Measurements from ENCODE around the gene RASSF10. TPM values are rescaled to one million over a fixed set of nuclear protein-coding genes. Genes with fewer than 3 reads are reported as not detected.

RASSF10 gene
- total and polyA plus RNA-seq, 4 experiments from 2014 or later = not detected

GRCh38 chr11:13045734-13046133 lies 36.6 kb downstream of the RASSF10 start:
- ChIA-PET POLR2A (ENCODE audit: partially characterized antibody) (no interaction called here), CTCF (ENCODE audit: partially characterized antibody) (no interaction called here)
- Mint-ChIP-seq H3K4me3 (no peak overlapping the region), H3K27ac (no peak overlapping the region), H3K9me3 (peaks cover 0 to 2% (median 0%) of the 10 kb centered on the region in 8 donors), H3K4me1 (no peaks in the 10 kb centered on the region), H3K27me3 (peaks cover 5 to 15% of the 10 kb centered on the region in 2 donors), H3K36me3 (no peaks in the 10 kb centered on the region)
- no peaks in the 10 kb centered on the region for H3K27me3 ChIP-seq (ENCODE audit: insufficient read depth, low read length)
- no peak overlapping the region for H3K27ac ChIP-seq (ENCODE audit: low read depth, low read length)
- H3K36me3 ChIP-seq (ENCODE audit: insufficient read depth, low read length) = no peaks in the 10 kb centered on the region
- H3K9me3 ChIP-seq (ENCODE audit: control insufficient read depth in 1 of 2, low read length in 2 of 2) = no peaks in the 10 kb centered on the region
- H3K4me1 ChIP-seq (ENCODE audit: insufficient read depth, low read length) = no peaks in the 10 kb centered on the region
- intact Hi-C loops (cut with micrococcal nuclease) = no loop called here
- H3K4me3 ChIP-seq (ENCODE audit: low read length in 2 of 2) = no peak overlapping the region
- DNase-seq = no peak

GRCh38 chr11:13046637-13047570 lies 37.8 kb downstream of the RASSF10 start:
- intact Hi-C loops (cut with micrococcal nuclease) = no loop called here
- Histone ChIP-seq H3K9me3 (ENCODE audit: control insufficient read depth in 1 of 2, low read length in 2 of 2) (no peaks in the 10 kb centered on the region), H3K4me1 (ENCODE audit: insufficient read depth, low read length) (no peaks in the 10 kb centered on the region), H3K4me3 (ENCODE audit: low read length in 2 of 2) (no peak overlapping the region), H3K27me3 (ENCODE audit: insufficient read depth, low read length) (no peaks in the 10 kb centered on the region), H3K27ac (ENCODE audit: low read depth, low read length) (no peak overlapping the region), H3K36me3 (ENCODE audit: insufficient read depth, low read length) (no peaks in the 10 kb centered on the region)
- DNase-seq = no peak
- Mint-ChIP-seq H3K27ac (no peak overlapping the region), H3K4me1 (no peaks in the 10 kb centered on the region), H3K36me3 (no peaks in the 10 kb centered on the region), H3K9me3 (peaks cover 0 to 2% (median 0%) of the 10 kb centered on the region in 8 donors), H3K4me3 (no peak overlapping the region), H3K27me3 (peaks cover 5 to 19% of the 10 kb centered on the region in 2 donors)
- ChIA-PET POLR2A (ENCODE audit: partially characterized antibody) (no interaction called here), CTCF (ENCODE audit: partially characterized antibody) (no interaction called here)

- Mint-ChIP-seq H3K36me3 (no peaks in the 10 kb centered on the region), H3K9me3 (peaks cover 0 to 2% (median 0%) of the 10 kb centered on the region in 8 donors), H3K27me3 (peaks cover 3 to 23% of the 10 kb centered on the region in 2 donors), H3K4me1 (no peaks in the 10 kb centered on the region), H3K27ac (no peak overlapping the region), H3K4me3 (no peak overlapping the region)
- H3K36me3 ChIP-seq (ENCODE audit: insufficient read depth, low read length) = no peaks in the 10 kb centered on the region
- H3K4me3 ChIP-seq (ENCODE audit: low read length in 2 of 2) = no peak overlapping the region
- no peaks in the 10 kb centered on the region for H3K4me1 ChIP-seq (ENCODE audit: insufficient read depth, low read length)
- H3K27ac ChIP-seq (ENCODE audit: low read depth, low read length) = no peak overlapping the region
- intact Hi-C loops (cut with micrococcal nuclease) = no loop called here
- DNase-seq = no peak
- POLR2A ChIA-PET (ENCODE audit: partially characterized antibody) = no interaction called here
- CTCF ChIA-PET (ENCODE audit: partially characterized antibody) = no interaction called here
- H3K9me3 ChIP-seq (ENCODE audit: control insufficient read depth in 1 of 2, low read length in 2 of 2) = no peaks in the 10 kb centered on the region
- no peaks in the 10 kb centered on the region for H3K27me3 ChIP-seq (ENCODE audit: insufficient read depth, low read length)
Measured at GRCh38 chr11:13047884-13048283, 38.8 kb downstream of the RASSF10 start.

GRCh38 chr11:13051257-13051656 lies 42.1 kb downstream of the RASSF10 start:
- H3K36me3 Mint-ChIP-seq = no peaks in the 10 kb centered on the region
- intact Hi-C loops (cut with micrococcal nuclease) = no loop called here
- peaks cover 0 to 3% (median 0%) of the 10 kb centered on the region in 8 donors for H3K9me3 Mint-ChIP-seq
- H3K36me3 ChIP-seq (ENCODE audit: insufficient read depth, low read length) = no peaks in the 10 kb centered on the region
- H3K27me3 ChIP-seq (ENCODE audit: insufficient read depth, low read length) = no peaks in the 10 kb centered on the region
- CTCF ChIA-PET (ENCODE audit: partially characterized antibody) = no interaction called here
- peaks cover 5 to 13% (median 9%) of the 10 kb centered on the region in 4 donors for H3K4me1 Mint-ChIP-seq
- H3K27ac ChIP-seq (ENCODE audit: low read depth, low read length) = no peak overlapping the region
- H3K4me1 ChIP-seq (ENCODE audit: insufficient read depth, low read length) = peaks cover 14% of the 10 kb centered on the region
- no peak overlapping the region for H3K27ac Mint-ChIP-seq
- peaks cover 5 to 23% of the 10 kb centered on the region in 2 donors for H3K27me3 Mint-ChIP-seq
- H3K4me3 Mint-ChIP-seq = no peak overlapping the region
- DNase-seq = no peak
- H3K4me3 ChIP-seq (ENCODE audit: low read length in 2 of 2) = no peak overlapping the region
- POLR2A ChIA-PET (ENCODE audit: partially characterized antibody) = no interaction called here
- no peaks in the 10 kb centered on the region for H3K9me3 ChIP-seq (ENCODE audit: control insufficient read depth in 1 of 2, low read length in 2 of 2)

GRCh38 chr11:13052130-13052571 lies 43.0 kb downstream of the RASSF10 start:
- Histone ChIP-seq H3K4me3 (ENCODE audit: low read length in 2 of 2) (no peak overlapping the region), H3K36me3 (ENCODE audit: insufficient read depth, low read length) (no peaks in the 10 kb centered on the region), H3K4me1 (ENCODE audit: insufficient read depth, low read length) (peaks cover 14% of the 10 kb centered on the region), H3K27ac (ENCODE audit: low read depth, low read length) (no peak overlapping the region), H3K27me3 (ENCODE audit: insufficient read depth, low read length) (no peaks in the 10 kb centered on the region), H3K9me3 (ENCODE audit: control insufficient read depth in 1 of 2, low read length in 2 of 2) (no peaks in the 10 kb centered on the region)
- Mint-ChIP-seq H3K27me3 (peaks cover 5 to 23% of the 10 kb centered on the region in 2 donors), H3K4me1 (peaks cover 5 to 13% (median 9%) of the 10 kb centered on the region in 4 donors), H3K36me3 (no peaks in the 10 kb centered on the region), H3K9me3 (peaks cover 0 to 3% (median 0%) of the 10 kb centered on the region in 8 donors), H3K4me3 (no peak overlapping the region), H3K27ac (no peak overlapping the region)
- intact Hi-C loops (cut with micrococcal nuclease) = no loop called here
- POLR2A ChIA-PET (ENCODE audit: partially characterized antibody) = no interaction called here
- no peak for DNase-seq
- CTCF ChIA-PET (ENCODE audit: partially characterized antibody) = no interaction called here

- Histone ChIP-seq H3K27me3 (ENCODE audit: insufficient read depth, low read length) (no peaks in the 10 kb centered on the region), H3K9me3 (ENCODE audit: control insufficient read depth in 1 of 2, low read length in 2 of 2) (no peaks in the 10 kb centered on the region), H3K36me3 (ENCODE audit: insufficient read depth, low read length) (no peaks in the 10 kb centered on the region), H3K4me1 (ENCODE audit: insufficient read depth, low read length) (peaks cover 14% of the 10 kb centered on the region), H3K27ac (ENCODE audit: low read depth, low read length) (no peak overlapping the region), H3K4me3 (ENCODE audit: low read length in 2 of 2) (no peak overlapping the region)
- Mint-ChIP-seq H3K4me3 (no peak overlapping the region), H3K27ac (no peak overlapping the region), H3K9me3 (peaks cover 0 to 3% (median 0%) of the 10 kb centered on the region in 8 donors), H3K27me3 (peaks cover 6 to 26% of the 10 kb centered on the region in 2 donors), H3K36me3 (no peaks in the 10 kb centered on the region), H3K4me1 (peaks cover 5 to 13% (median 9%) of the 10 kb centered on the region in 4 donors)
- intact Hi-C loops (cut with micrococcal nuclease) = no loop called here
- ChIA-PET CTCF (ENCODE audit: partially characterized antibody) (no interaction called here), POLR2A (ENCODE audit: partially characterized antibody) (no interaction called here)
- no peak for DNase-seq
Measured at GRCh38 chr11:13053255-13053917, 44.3 kb downstream of the RASSF10 start.

- CTCF ChIA-PET (ENCODE audit: partially characterized antibody) = no interaction called here
- no peak for DNase-seq
- Histone ChIP-seq H3K9me3 (ENCODE audit: control insufficient read depth in 1 of 2, low read length in 2 of 2) (no peaks in the 10 kb centered on the region), H3K36me3 (ENCODE audit: insufficient read depth, low read length) (no peaks in the 10 kb centered on the region), H3K27ac (ENCODE audit: low read depth, low read length) (no peak overlapping the region), H3K4me1 (ENCODE audit: insufficient read depth, low read length) (peaks cover 14% of the 10 kb centered on the region), H3K27me3 (ENCODE audit: insufficient read depth, low read length) (no peaks in the 10 kb centered on the region), H3K4me3 (ENCODE audit: low read length in 2 of 2) (no peak overlapping the region)
- intact Hi-C loops (cut with micrococcal nuclease) = no loop called here
- no peak overlapping the region for H3K4me3 Mint-ChIP-seq
- no peaks in the 10 kb centered on the region for H3K36me3 Mint-ChIP-seq
- H3K27ac Mint-ChIP-seq = no peak overlapping the region
- H3K9me3 Mint-ChIP-seq = peaks cover 0 to 5% (median 0%) of the 10 kb centered on the region in 8 donors
- POLR2A ChIA-PET (ENCODE audit: partially characterized antibody) = no interaction called here
- H3K27me3 Mint-ChIP-seq = peaks cover 6 to 29% of the 10 kb centered on the region in 2 donors
- H3K4me1 Mint-ChIP-seq = peaks cover 5 to 13% (median 9%) of the 10 kb centered on the region in 4 donors
Measured at GRCh38 chr11:13054278-13054677, 45.2 kb downstream of the RASSF10 start.
